HG03039 (cell line): ENCODE results near the gene FERD3L.

Source experiments
- ATAC-seq: cut with Tn5 transposase; IDR thresholded peaks from one replicate; pipeline ENCODE4 v1.9.1; 2021; ENCODE audit warnings: mild to moderate bottlenecking, moderate library complexity; ENCODE audit not compliant: unreplicated experiment

The FERD3L gene

GRCh38 chr7:19117091-19117869 is 27.9 kb downstream of the FERD3L start, which contains the start of gene TWIST1:
Gene TWIST1, minus strand, starts transcription at chr7:19117636. Its CDS starts 315 bp downstream, at chr7:19117321.
- no peak for ATAC-seq

GRCh38 chr7:19116121-19117090 is 28.8 kb downstream of the FERD3L start:
- ATAC-seq = no peak

- no peak for ATAC-seq
Observed at GRCh38 chr7:19114551-19114855, 30.7 kb downstream of the FERD3L start.

- no peak for ATAC-seq
Observed at GRCh38 chr7:19113855-19114550, 31.2 kb downstream of the FERD3L start.

GRCh38 chr7:19113002-19113350 is 32.2 kb downstream of the FERD3L start:
- no peak for ATAC-seq

- no peak for ATAC-seq
Observed at GRCh38 chr7:19112274-19113001, 32.8 kb downstream of the FERD3L start.

- no peak for ATAC-seq
Observed at GRCh38 chr7:19111474-19112273, 33.5 kb downstream of the FERD3L start.

GRCh38 chr7:19110776-19111175 is 34.4 kb downstream of the FERD3L start:
- no peak for ATAC-seq

- no peak for ATAC-seq
Observed at GRCh38 chr7:19110026-19110730, 35.0 kb downstream of the FERD3L start.

- ATAC-seq = no peak
Observed at GRCh38 chr7:19109000-19109946, 35.9 kb downstream of the FERD3L start.

GRCh38 chr7:19107356-19108146 is 37.7 kb downstream of the FERD3L start:
- no peak for ATAC-seq

- no peak for ATAC-seq
Observed at GRCh38 chr7:19107081-19107355, 38.2 kb downstream of the FERD3L start.

- no peak for ATAC-seq
Observed at GRCh38 chr7:19106241-19107080, 38.8 kb downstream of the FERD3L start.

GRCh38 chr7:19105546-19105945 is 39.7 kb downstream of the FERD3L start:
- ATAC-seq = no peak

- ATAC-seq = no peak
Observed at GRCh38 chr7:19104811-19105210, 40.4 kb downstream of the FERD3L start.

- ATAC-seq = no peak
Observed at GRCh38 chr7:19102884-19103283, 42.3 kb downstream of the FERD3L start.

- no peak for ATAC-seq
Observed at GRCh38 chr7:19101909-19102308, 43.3 kb downstream of the FERD3L start.
